Smooth muscle cell (in vitro differentiated cells): ENCODE results near the gene HMBS. TPM values are rescaled to one million over a fixed set of nuclear protein-coding genes. Genes with fewer than 3 reads are reported as not detected.
A peak's percentile ranks its signal among the peaks of the same experiment; 100 is the strongest.
"Not testable (repeated sequence)": the region's sequence is repeated elsewhere in the genome, so short reads cannot be mapped to it uniquely, and the experiment has no call there.

ENCODE experiments used
- DNase-seq: peaks from one replicate; lab custom pipeline; 2025; ENCODE audit not compliant: unreplicated experiment; lab: John Stamatoyannopoulos, UW
- H2AFZ ChIP-seq: fragments of 200-600 bp; sonication (generic); 2 replicates; pipeline ENCODE4 v1.6.0; 2016; ENCODE audit warnings: antibody characterized with exemption, low read depth, mild to moderate bottlenecking
- H3F3A ChIP-seq: fragments of 200-600 bp; sonication (generic); 2 replicates; pipeline ENCODE4 v1.6.0; 2017; ENCODE audit warnings: antibody characterized with exemption, low read depth
- H3K27ac ChIP-seq: fragments of 200-600 bp; sonication (generic); 2 replicates; pipeline ENCODE4 v1.5.1; 2016; ENCODE audit warnings: low read depth, mild to moderate bottlenecking
- H3K27me3 ChIP-seq: fragments of 200-600 bp; sonication (generic); 2 replicates; pipeline ENCODE4 v1.6.1; 2016; ENCODE audit warnings: low read depth, mild to moderate bottlenecking
- H3K36me3 ChIP-seq: fragments of 200-600 bp; sonication (generic); 2 replicates; pipeline ENCODE4 v1.5.1; 2016; ENCODE audit warnings: low read depth
- H3K4me1 ChIP-seq: fragments of 200-600 bp; sonication (generic); 2 replicates; pipeline ENCODE4 v1.5.1; 2016; ENCODE audit warnings: low read depth
- H3K4me2 ChIP-seq: fragments of 200-600 bp; sonication (generic); 2 replicates; pipeline ENCODE4 v1.6.0; 2016; ENCODE audit warnings: mild to moderate bottlenecking
- H3K4me3 ChIP-seq: fragments of 200-600 bp; sonication (generic); 2 replicates; pipeline ENCODE4 v1.5.1; 2016; ENCODE audit warnings: mild to moderate bottlenecking
- H3K79me2 ChIP-seq: fragments of 200-600 bp; sonication (generic); 2 replicates; pipeline ENCODE4 v1.6.0; 2016; ENCODE audit warnings: low read depth, mild to moderate bottlenecking
- H3K9ac ChIP-seq: fragments of 200-600 bp; sonication (generic); 2 replicates; pipeline ENCODE4 v1.6.0; 2016; ENCODE audit warnings: low read depth
- H3K9me3 ChIP-seq: fragments of 200-600 bp; sonication (generic); replicated peaks from 2 replicates; pipeline ENCODE4 v1.5.1; 2016; ENCODE audit warnings: low read depth
- H4K20me1 ChIP-seq: fragments of 200-600 bp; sonication (generic); 2 replicates; pipeline ENCODE4 v1.6.0; 2016; ENCODE audit warnings: low read depth
- WGBS: methylation state at CpG from one replicate; pipeline ENCODE4 v1.1.7; 2016; ENCODE audit warnings: low lambda C conversion rate; 5-methylcytosine and 5-hydroxymethylcytosine counted together
- polyA plus RNA-seq: library from polyadenylated mRNA; unstranded; fragments of >200 nt; fragmentation: Nextera tagmentation; extraction: Ambion mirVana; gene quantifications from 2 replicates; pipeline ENCODE4 v1.2.1, GENCODE V29; 2016
- total RNA-seq: library from RNA; depleted of rRNA; stranded (reverse); fragments of >200 nt; gene quantifications from 2 replicates; pipeline ENCODE4 v1.2.3, GENCODE V29; 2014
- TF ChIP-seq, protein P1 (sequence below): fragments of 200-600 bp; sonication (generic); IDR thresholded peaks from 2 replicates; pipeline ENCODE4 v1.5.1; 2017; ENCODE audit warnings: borderline replicate concordance, mild to moderate bottlenecking, antibody characterized with exemption; ENCODE audit not compliant: insufficient read depth, poor library complexity, severe bottlenecking

Gene HMBS
- total RNA-seq: 13.9 and 33.7 TPM in 2 replicates
- polyA plus RNA-seq: 39.9 and 43.4 TPM in 2 replicates

DNA sequence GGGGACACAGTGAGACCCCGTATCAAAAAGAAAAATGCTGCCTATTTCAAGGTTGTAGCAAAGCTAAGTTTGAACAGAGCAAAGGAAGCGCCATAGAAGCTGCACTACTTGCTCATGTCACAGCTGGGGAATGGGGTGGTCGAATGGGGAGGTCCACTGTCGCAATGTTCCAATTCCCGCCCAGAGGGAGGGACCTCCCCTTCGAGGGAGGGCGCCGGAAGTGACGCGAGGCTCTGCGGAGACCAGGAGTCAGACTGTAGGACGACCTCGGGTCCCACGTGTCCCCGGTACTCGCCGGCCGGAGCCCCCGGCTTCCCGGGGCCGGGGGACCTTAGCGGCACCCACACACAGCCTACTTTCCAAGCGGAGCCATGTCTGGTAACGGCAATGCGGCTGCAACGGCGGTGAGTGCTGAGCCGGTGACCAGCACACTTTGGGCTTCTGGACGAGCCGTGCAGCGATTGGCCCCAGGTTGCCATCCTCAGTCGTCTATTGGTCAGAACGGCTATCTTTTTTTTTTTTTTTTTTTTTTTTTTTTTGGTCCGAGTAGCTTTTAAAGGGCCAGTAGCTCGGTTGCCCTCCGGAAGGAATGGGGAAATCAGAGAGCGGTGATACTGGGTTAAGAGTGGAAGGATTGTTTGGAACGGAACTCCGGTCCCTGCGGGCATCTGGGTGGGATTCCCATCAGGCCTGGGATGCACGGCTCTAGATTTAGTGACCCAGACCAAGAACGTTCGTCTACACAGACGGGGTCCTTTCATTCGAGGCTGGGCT is at the start of gene HMBS:
TSS of gene HMBS (plus strand) at position 219 of the 774 bp plus-strand sequence. CDS start at position 372, 153 bp downstream.
- H3K27ac ChIP-seq: peak within 1 kb of the TSS; percentile 92
- no peaks in the 10 kb centered on the region for H3K27me3 ChIP-seq
- peaks cover 14% of the 10 kb centered on the region for H3K79me2 ChIP-seq
- no peaks in the 10 kb centered on the region for H3K36me3 ChIP-seq
- WGBS: under 1% methylated on average over 45 of the region's 45 CpGs
- TF ChIP-seq, protein P1, sequence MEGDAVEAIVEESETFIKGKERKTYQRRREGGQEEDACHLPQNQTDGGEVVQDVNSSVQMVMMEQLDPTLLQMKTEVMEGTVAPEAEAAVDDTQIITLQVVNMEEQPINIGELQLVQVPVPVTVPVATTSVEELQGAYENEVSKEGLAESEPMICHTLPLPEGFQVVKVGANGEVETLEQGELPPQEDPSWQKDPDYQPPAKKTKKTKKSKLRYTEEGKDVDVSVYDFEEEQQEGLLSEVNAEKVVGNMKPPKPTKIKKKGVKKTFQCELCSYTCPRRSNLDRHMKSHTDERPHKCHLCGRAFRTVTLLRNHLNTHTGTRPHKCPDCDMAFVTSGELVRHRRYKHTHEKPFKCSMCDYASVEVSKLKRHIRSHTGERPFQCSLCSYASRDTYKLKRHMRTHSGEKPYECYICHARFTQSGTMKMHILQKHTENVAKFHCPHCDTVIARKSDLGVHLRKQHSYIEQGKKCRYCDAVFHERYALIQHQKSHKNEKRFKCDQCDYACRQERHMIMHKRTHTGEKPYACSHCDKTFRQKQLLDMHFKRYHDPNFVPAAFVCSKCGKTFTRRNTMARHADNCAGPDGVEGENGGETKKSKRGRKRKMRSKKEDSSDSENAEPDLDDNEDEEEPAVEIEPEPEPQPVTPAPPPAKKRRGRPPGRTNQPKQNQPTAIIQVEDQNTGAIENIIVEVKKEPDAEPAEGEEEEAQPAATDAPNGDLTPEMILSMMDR: no peak
- no peaks in the 10 kb centered on the region for H3F3A ChIP-seq
- H2AFZ ChIP-seq: peak within 1 kb of the TSS; percentile 92
- H3K9ac ChIP-seq: peak within 1 kb of the TSS; percentile 80
- DNase-seq: peak; percentile 86
- no peaks in the 10 kb centered on the region for H4K20me1 ChIP-seq
- H3K4me3 ChIP-seq: peak within 1 kb of the TSS; percentile 93
- peaks cover 10% of the 10 kb centered on the region for H3K4me1 ChIP-seq
- no peaks in the 10 kb centered on the region for H3K9me3 ChIP-seq
- peak within 1 kb of the TSS; percentile 90 for H3K4me2 ChIP-seq

DNA sequence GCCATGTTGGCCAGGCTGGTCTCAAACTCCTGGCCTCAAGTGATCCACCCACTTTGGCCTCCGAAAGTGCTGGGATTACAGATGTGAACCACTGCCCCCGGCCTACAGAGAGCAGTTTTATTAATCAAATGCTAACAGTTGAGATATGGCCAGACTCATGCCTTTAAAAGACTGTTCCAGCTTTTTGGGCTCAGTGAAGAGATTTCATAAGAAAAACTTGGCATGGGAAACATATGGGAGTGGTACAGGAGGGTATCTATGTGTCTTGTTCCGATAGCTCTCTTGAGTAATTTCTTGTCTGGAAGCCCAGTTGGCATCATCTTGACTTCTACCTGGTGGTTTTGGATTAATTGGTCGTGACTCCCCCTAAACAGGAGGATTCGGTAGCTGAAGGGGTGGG is 45.8 kb upstream of the HMBS start:
- Histone ChIP-seq H3K4me3 (no peak overlapping the region), H3K79me2 (no peaks in the 10 kb centered on the region), H3K9ac (no peak overlapping the region), H3K27me3 (no peaks in the 10 kb centered on the region), H2AFZ (no peak overlapping the region), H3K27ac (no peak overlapping the region), H4K20me1 (no peaks in the 10 kb centered on the region), H3K4me2 (no peak overlapping the region), H3K36me3 (no peaks in the 10 kb centered on the region), H3K9me3 (no peaks in the 10 kb centered on the region), H3K4me1 (no peaks in the 10 kb centered on the region), H3F3A (no peaks in the 10 kb centered on the region)
- WGBS: 91% methylated on average over 5 of the region's 5 CpGs
- no peak for DNase-seq
- TF ChIP-seq, protein P1: no peak

DNA sequence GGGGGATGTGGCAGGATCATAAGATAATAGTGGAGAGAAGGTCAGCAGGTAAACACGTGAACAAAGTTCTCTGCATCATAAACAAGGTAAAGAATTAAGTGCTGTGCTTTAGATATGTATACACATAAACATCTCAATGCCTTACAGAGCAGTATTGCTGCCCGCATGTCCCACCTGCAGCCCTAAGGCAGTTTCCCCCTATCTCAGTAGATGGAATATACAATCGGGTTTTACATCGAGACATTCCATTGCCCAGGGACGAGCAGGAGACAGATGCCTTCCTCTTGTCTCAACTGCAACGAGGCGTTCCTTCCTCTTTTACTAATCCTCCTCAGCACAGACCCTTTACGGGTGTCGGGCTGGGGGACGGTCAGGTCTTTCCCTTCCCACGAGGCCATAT is 45.2 kb upstream of the HMBS start:
- not testable (repeated sequence) for H3K4me2 ChIP-seq, H3K27me3 ChIP-seq
- WGBS: 45% methylated on average over 11 of the region's 11 CpGs

DNA sequence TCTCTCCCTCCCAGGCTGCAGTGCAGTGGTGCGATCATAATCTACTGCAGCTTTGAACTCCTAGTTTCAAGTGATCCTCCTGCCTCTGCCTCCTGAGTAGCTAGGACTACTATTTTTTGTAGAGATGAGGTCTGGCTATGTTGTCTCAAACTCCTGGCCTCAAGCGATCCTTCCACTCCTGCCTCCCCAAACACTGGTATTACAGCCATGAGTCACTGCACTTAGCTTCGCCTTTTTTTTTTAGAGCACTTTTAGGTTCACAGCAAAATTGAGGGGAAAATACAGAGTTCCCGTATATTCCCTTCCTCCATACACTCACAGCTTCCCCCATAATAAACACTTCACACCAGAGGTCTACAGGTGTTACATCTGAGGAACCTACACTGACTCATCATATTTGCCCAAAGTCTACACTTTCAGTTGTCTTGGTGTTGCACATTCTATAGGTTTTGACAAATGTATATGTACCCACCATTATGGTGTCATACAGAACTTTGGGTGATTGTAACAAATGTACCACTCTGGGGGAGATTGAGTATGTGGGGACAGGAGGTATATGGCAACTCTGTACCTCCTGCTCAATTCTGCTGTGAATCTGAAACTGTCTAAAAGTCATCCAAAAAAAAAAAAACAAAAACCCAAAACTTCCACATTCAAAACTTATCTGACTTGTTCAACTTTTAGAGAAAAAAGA is 42.7 kb upstream of the HMBS start:
- TF ChIP-seq, protein P1: no peak
- Histone ChIP-seq H3K4me2 (no peak overlapping the region), H2AFZ (no peak overlapping the region), H3K9ac (no peak overlapping the region), H3K4me1 (no peaks in the 10 kb centered on the region), H3K79me2 (no peaks in the 10 kb centered on the region), H3K27me3 (no peaks in the 10 kb centered on the region), H4K20me1 (no peaks in the 10 kb centered on the region), H3F3A (no peaks in the 10 kb centered on the region), H3K36me3 (no peaks in the 10 kb centered on the region), H3K27ac (no peak overlapping the region), H3K4me3 (no peak overlapping the region), H3K9me3 (no peaks in the 10 kb centered on the region)
- 46% methylated on average over 4 of the region's 4 CpGs for WGBS
- DNase-seq: no peak

More for the DNA sequence above, 45.2 kb upstream of the HMBS start:
- H3F3A ChIP-seq, H3K9me3 ChIP-seq, H3K4me1 ChIP-seq, DNase-seq, H3K79me2 ChIP-seq, H3K4me3 ChIP-seq, H4K20me1 ChIP-seq, H3K9ac ChIP-seq, H2AFZ ChIP-seq, H3K27ac ChIP-seq, H3K36me3 ChIP-seq: not testable (repeated sequence)
